Keratinocyte (primary cell): Measurements from ENCODE around the gene SH3BP1. TPM values are rescaled to one million over a fixed set of nuclear protein-coding genes. Genes with fewer than 3 reads are reported as not detected.

Experiments used
- DNase-seq: peaks from one replicate; pipeline ENCODE4 v3.0.0-alpha.2; 2011; ENCODE audit warnings: low read depth, missing footprints, low spot score
- FAIRE-seq: peaks from 2 replicates; lab custom pipeline; 2011; peaks lifted over from hg19 to GRCh38; lab: Jason Lieb, UNC
- H2AFZ ChIP-seq: 2 replicates; pipeline ENCODE4 v1.6.0; 2012; ENCODE audit warnings: low read length, control low read depth, inconsistent platforms; ENCODE audit not compliant: control insufficient read depth
- H3K27ac ChIP-seq: 2 replicates; pipeline ENCODE4 v1.5.1; 2011; ENCODE audit warnings: low read length; ENCODE audit not compliant: control insufficient read depth, insufficient read depth
- H3K27me3 ChIP-seq: 3 replicates; pipeline ENCODE4 v1.6.0; 2011; ENCODE audit warnings: low read length; ENCODE audit not compliant: control insufficient read depth, insufficient read depth; ENCODE audit errors: extremely low read depth
- H3K36me3 ChIP-seq, 2 experiments: 2 replicates in 1 of 2; 3 replicates in 1 of 2; pipeline ENCODE4 v1.5.1; 2011; ENCODE audit warnings: low read length in 2 of 2, mild to moderate bottlenecking in 1 of 2; ENCODE audit not compliant: control insufficient read depth in 2 of 2, insufficient read depth in 2 of 2; ENCODE audit errors: extremely low read depth in 1 of 2
- H3K4me1 ChIP-seq: 3 replicates; pipeline ENCODE4 v1.5.1; 2011; ENCODE audit warnings: low read length; ENCODE audit not compliant: control insufficient read depth, insufficient read depth; ENCODE audit errors: extremely low read depth
- H3K4me2 ChIP-seq: 3 replicates; pipeline ENCODE4 v1.6.0; 2011; ENCODE audit warnings: low read depth, low read length; ENCODE audit not compliant: control insufficient read depth, insufficient read depth; ENCODE audit errors: extremely low read depth
- H3K4me3 ChIP-seq, 3 experiments: fragments of 200-600 bp in 1 of 3; sonication (generic) in 1 of 3; 2 replicates in 2 of 3; 3 replicates in 1 of 3; pipeline ENCODE4 v1.5.1; 2011 to 2016; ENCODE audit warnings: low read length in 3 of 3, mild to moderate bottlenecking in 3 of 3, control low read depth in 2 of 3, inconsistent platforms in 1 of 3, low read depth in 1 of 3, mixed read lengths in 1 of 3, mixed run types in 1 of 3, moderate library complexity in 1 of 3; ENCODE audit not compliant: control insufficient read depth in 2 of 3, insufficient read depth in 2 of 3; ENCODE audit errors: extremely low read depth in 1 of 3
- H3K79me2 ChIP-seq: 2 replicates; pipeline ENCODE4 v1.6.0; 2012; ENCODE audit warnings: low read length; ENCODE audit not compliant: control insufficient read depth, insufficient read depth
- H3K9ac ChIP-seq: 3 replicates; pipeline ENCODE4 v1.6.0; 2011; ENCODE audit warnings: low read length; ENCODE audit not compliant: control insufficient read depth, insufficient read depth; ENCODE audit errors: extremely low read depth
- H3K9me1 ChIP-seq: 3 replicates; pipeline ENCODE4 v1.6.0; 2011; ENCODE audit warnings: low read length; ENCODE audit not compliant: control insufficient read depth, insufficient read depth; ENCODE audit errors: extremely low read depth
- H3K9me3 ChIP-seq: 2 replicates; pipeline ENCODE4 v1.5.1; 2012; ENCODE audit warnings: low read depth, low read length; ENCODE audit not compliant: control insufficient read depth
- H4K20me1 ChIP-seq: 3 replicates; pipeline ENCODE4 v1.6.0; 2011; ENCODE audit warnings: low read length; ENCODE audit not compliant: control insufficient read depth, insufficient read depth; ENCODE audit errors: extremely low read depth
- EZH2 ChIP-seq: IDR thresholded peaks from one replicate; pipeline ENCODE4 v1.6.1; 2012; ENCODE audit warnings: inconsistent platforms, mild to moderate bottlenecking, low read length, moderate library complexity
- dilution Hi-C: fragments of 300-500 bp; cut with MboI; formaldehyde crosslinking; loops from one replicate; pipeline ENCODE4 v1.7.0; 2020; ENCODE audit warnings: low sequenced_read_pairs; ENCODE audit not compliant: extremely low pct_ligation_motif_present
- polyA plus RNA-seq, 5 experiments: library from polyadenylated mRNA; depleted of rRNA in 3 of 5; stranded (reverse) in 3 of 5; stranded (forward) in 1 of 5; unstranded in 1 of 5; fragments of >200 nt; gene quantifications; 1 replicate in 1 of 5; 2 replicates in 3 of 5; 3 replicates in 1 of 5; pipeline versions ENCODE4 v1.2.1 to v1.2.3, GENCODE V29; 2011 to 2012; ENCODE audit warnings: missing spikeins in 2 of 5, low read depth in 1 of 5, low replicate concordance in 1 of 5
- TF ChIP-seq, protein P1 (sequence below), 3 experiments: IDR thresholded peaks in 1 of 3; conservative IDR thresholded peaks in 1 of 3; optimal IDR thresholded peaks in 1 of 3; 2 replicates in 2 of 3; 3 replicates in 1 of 3; pipeline versions ENCODE3 to v1.5.1; 2011; ENCODE audit warnings: low read length in 3 of 3, mild to moderate bottlenecking in 3 of 3, moderate library complexity in 2 of 3, control low read depth in 1 of 3, inconsistent platforms in 1 of 3; ENCODE audit not compliant: insufficient read depth in 2 of 3; ENCODE audit errors: extremely low read depth in 1 of 3

SH3BP1 gene
- polyA plus RNA-seq, 1 donor (not counting 4 experiments of a cell fraction or from before 2014, with no cell fraction given), result 27.2 TPM

GRCh38 chr22:37632174-37633088 is 7.0 kb upstream of the SH3BP1 start:
- no peaks in the 10 kb centered on the region for H3K9me1 ChIP-seq
- no peaks in the 10 kb centered on the region for H3K9me3 ChIP-seq
- no peak overlapping the region for H2AFZ ChIP-seq
- no peak overlapping the region for H3K4me2 ChIP-seq
- DNase-seq (no peak), FAIRE-seq (no peak)
- H3K36me3 ChIP-seq, result peaks cover 14 to 18% of the 10 kb centered on the region in 2 experiments
- no peak overlapping the region for H3K27ac ChIP-seq
- dilution Hi-C loops, result no loop called here
- H3K4me3 ChIP-seq, result no peak overlapping the region
- H3K27me3 ChIP-seq, result no peaks in the 10 kb centered on the region
- H3K79me2 ChIP-seq, result no peaks in the 10 kb centered on the region
- peaks cover 7% of the 10 kb centered on the region for H3K4me1 ChIP-seq
- no peaks in the 10 kb centered on the region for H4K20me1 ChIP-seq
- no peak overlapping the region for H3K9ac ChIP-seq
- TF ChIP-seq, protein P1, sequence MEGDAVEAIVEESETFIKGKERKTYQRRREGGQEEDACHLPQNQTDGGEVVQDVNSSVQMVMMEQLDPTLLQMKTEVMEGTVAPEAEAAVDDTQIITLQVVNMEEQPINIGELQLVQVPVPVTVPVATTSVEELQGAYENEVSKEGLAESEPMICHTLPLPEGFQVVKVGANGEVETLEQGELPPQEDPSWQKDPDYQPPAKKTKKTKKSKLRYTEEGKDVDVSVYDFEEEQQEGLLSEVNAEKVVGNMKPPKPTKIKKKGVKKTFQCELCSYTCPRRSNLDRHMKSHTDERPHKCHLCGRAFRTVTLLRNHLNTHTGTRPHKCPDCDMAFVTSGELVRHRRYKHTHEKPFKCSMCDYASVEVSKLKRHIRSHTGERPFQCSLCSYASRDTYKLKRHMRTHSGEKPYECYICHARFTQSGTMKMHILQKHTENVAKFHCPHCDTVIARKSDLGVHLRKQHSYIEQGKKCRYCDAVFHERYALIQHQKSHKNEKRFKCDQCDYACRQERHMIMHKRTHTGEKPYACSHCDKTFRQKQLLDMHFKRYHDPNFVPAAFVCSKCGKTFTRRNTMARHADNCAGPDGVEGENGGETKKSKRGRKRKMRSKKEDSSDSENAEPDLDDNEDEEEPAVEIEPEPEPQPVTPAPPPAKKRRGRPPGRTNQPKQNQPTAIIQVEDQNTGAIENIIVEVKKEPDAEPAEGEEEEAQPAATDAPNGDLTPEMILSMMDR (optimal IDR thresholded peaks at IDR 0.05 in 1 of 3, IDR thresholded peaks at IDR 0.05 in 1 of 3, conservative IDR thresholded peaks at IDR 0.05 in 1 of 3; ENCODE audit: extremely low read depth in 1 of 3, insufficient read depth in 2 of 3, low read length in 3 of 3), result no peak
- no peak for TF ChIP-seq EZH2

- H3K36me3 ChIP-seq, result peaks cover 14 to 18% of the 10 kb centered on the region in 2 experiments
- no peak overlapping the region for H2AFZ ChIP-seq
- no peaks in the 10 kb centered on the region for H3K9me1 ChIP-seq
- no peaks in the 10 kb centered on the region for H3K79me2 ChIP-seq
- no peak overlapping the region for H3K27ac ChIP-seq
- no peak for DNase-seq
- no peak for FAIRE-seq
- H4K20me1 ChIP-seq, result no peaks in the 10 kb centered on the region
- dilution Hi-C loops, result no loop called here
- H3K4me1 ChIP-seq, result peaks cover 11% of the 10 kb centered on the region
- H3K9ac ChIP-seq, result no peak overlapping the region
- TF ChIP-seq, protein P1 (optimal IDR thresholded peaks at IDR 0.05 in 1 of 3, IDR thresholded peaks at IDR 0.05 in 1 of 3, conservative IDR thresholded peaks at IDR 0.05 in 1 of 3; ENCODE audit: extremely low read depth in 1 of 3, insufficient read depth in 2 of 3, low read length in 3 of 3), result no peak
- TF ChIP-seq EZH2, result no peak
- H3K9me3 ChIP-seq, result no peaks in the 10 kb centered on the region
- H3K27me3 ChIP-seq, result no peaks in the 10 kb centered on the region
- H3K4me2 ChIP-seq, result no peak overlapping the region
- no peak overlapping the region for H3K4me3 ChIP-seq
Observed at GRCh38 chr22:37633089-37633624, 6.3 kb upstream of the SH3BP1 start.
